ENCODE measurements around the gene POR.

- TF ChIP-seq CTCF (IDR thresholded peaks at IDR 0.05) (no peak), EZH2 (IDR thresholded peaks at IDR 0.05; ENCODE audit: borderline replicate concordance, insufficient read depth, low read depth, low read length, poor library complexity, severe bottlenecking) (no peak)
Observed at GRCh38 chr7:75869776-75870379, 45.1 kb upstream of the POR start.
